ENCODE data around the gene GPR6. TPM values are rescaled to one million over a fixed set of nuclear protein-coding genes. Genes with fewer than 3 reads are reported as not detected.
A peak's percentile ranks its signal among the peaks of the same experiment; 100 is the strongest.

The GPR6 gene
- total and polyA plus RNA-seq, 2 donors = 0.05 TPM; not detected in 1

DNA sequence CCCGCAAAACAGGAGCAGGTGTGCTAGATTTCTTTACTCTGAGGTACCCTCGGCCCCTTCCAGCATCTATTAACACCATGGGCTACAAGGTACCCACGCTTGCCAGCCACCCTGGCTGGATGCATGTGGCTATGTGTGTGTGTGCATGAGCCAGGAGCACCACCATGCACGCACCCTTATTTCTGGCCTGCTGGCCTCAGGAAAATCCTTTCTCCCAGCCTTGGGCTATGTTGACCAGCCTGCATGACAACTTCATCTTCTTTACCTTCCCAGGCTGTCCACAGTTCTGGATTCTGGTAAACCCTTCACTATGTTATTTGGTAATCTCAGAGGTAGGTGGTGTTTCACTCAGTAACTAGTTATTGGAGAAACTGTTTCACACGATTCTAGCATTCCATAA is 40.4 kb downstream of the GPR6 start:
- DNase-seq (ENCODE audit: low read depth in 6 of 9, low spot score in 9 of 9) = no peak
- WGBS = 96% methylated on average over 5 of the region's 5 CpGs
- no peak overlapping the region for H3K4me3 ChIP-seq (ENCODE audit: low read length in 2 of 2)

DNA sequence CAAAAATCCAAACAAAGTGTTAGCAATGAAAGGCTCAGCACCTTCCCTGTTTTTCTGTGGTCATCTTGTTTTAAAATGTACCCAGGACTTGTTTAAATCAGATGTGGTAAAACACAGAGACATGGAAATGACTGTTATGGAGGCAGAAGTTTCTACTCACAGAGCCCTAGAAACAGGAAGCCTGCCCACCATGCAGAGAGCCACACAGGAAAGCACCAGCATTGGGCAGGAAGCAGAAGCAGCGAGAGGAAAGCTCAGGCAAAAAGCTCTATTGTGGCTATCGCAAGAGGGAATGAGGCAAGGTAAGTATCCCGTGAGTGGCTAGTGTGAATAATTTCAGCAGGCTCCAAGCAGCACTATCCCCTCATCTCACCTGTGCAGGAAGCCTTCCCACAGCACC is 42.8 kb downstream of the GPR6 start:
- Histone ChIP-seq H3K27me3 (ENCODE audit: control insufficient read depth in 2 of 2, insufficient read depth in 1 of 2, low read length in 1 of 2) (no peaks in the 10 kb centered on the region), H3K27ac (ENCODE audit: low read depth in 1 of 2, low read length in 1 of 2) (peak overlapping the region in 1 of 2 donors; percentile 31), H3K4me1 (ENCODE audit: control insufficient read depth in 2 of 2, insufficient read depth in 2 of 2, low read length in 2 of 2) (peaks cover 0 to 3% of the 10 kb centered on the region in 2 donors), H3K4me3 (ENCODE audit: low read length in 2 of 2) (no peak overlapping the region), H3K36me3 (ENCODE audit: control insufficient read depth in 2 of 2, insufficient read depth in 2 of 2, low read length in 1 of 2) (no peaks in the 10 kb centered on the region), H3K9me3 (ENCODE audit: control insufficient read depth in 2 of 2, insufficient read depth in 1 of 2, low read length in 1 of 2) (no peaks in the 10 kb centered on the region)
- DNase-seq (ENCODE audit: low read depth in 6 of 9, low spot score in 9 of 9) = peak in 8 of 9 donors; percentile 6 to 48 (median 13)
- 6% methylated on average over 3 of the region's 3 CpGs for WGBS

More for the DNA sequence above, 40.4 kb downstream of the GPR6 start:
- no peaks in the 10 kb centered on the region for H3K36me3 ChIP-seq (ENCODE audit: control insufficient read depth in 2 of 2, insufficient read depth in 2 of 2, low read length in 1 of 2)
- no peaks in the 10 kb centered on the region for H3K9me3 ChIP-seq (ENCODE audit: control insufficient read depth in 2 of 2, insufficient read depth in 1 of 2, low read length in 1 of 2)
- H3K27me3 ChIP-seq (ENCODE audit: control insufficient read depth in 2 of 2, insufficient read depth in 1 of 2, low read length in 1 of 2) = no peaks in the 10 kb centered on the region
- H3K27ac ChIP-seq (ENCODE audit: low read depth in 1 of 2, low read length in 1 of 2) = no peak overlapping the region
- peaks cover 0 to 3% of the 10 kb centered on the region in 2 donors for H3K4me1 ChIP-seq (ENCODE audit: control insufficient read depth in 2 of 2, insufficient read depth in 2 of 2, low read length in 2 of 2)

DNA sequence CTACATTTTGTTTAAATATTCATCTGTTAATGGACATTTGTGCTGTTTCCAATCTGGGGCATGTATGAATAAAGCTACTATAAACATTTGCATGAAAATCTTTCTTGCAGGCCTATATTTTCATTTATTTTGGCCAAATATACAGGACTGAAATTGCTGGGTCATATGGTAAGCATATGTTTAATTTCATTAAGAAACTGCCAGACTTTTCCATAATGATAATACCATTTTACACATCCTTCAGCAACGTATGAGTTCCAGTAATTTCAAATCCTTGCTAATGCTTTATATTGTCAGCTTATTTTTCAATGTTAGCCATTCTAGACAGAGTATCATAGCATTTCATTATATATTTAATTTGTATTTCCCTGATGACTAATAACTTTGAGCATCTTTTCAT is 51.0 kb downstream of the GPR6 start:
- H3K4me1 ChIP-seq (ENCODE audit: control insufficient read depth in 2 of 2, insufficient read depth in 2 of 2, low read length in 2 of 2) = no peaks in the 10 kb centered on the region
- H3K36me3 ChIP-seq (ENCODE audit: control insufficient read depth in 2 of 2, insufficient read depth in 2 of 2, low read length in 1 of 2) = no peaks in the 10 kb centered on the region
- no peaks in the 10 kb centered on the region for H3K27me3 ChIP-seq (ENCODE audit: control insufficient read depth in 2 of 2, insufficient read depth in 1 of 2, low read length in 1 of 2)
- no peaks in the 10 kb centered on the region for H3K9me3 ChIP-seq (ENCODE audit: control insufficient read depth in 2 of 2, insufficient read depth in 1 of 2, low read length in 1 of 2)
- WGBS = 96% methylated on average over 1 of the region's 1 CpG
- DNase-seq (ENCODE audit: low read depth in 6 of 9, low spot score in 9 of 9) = no peak
- H3K4me3 ChIP-seq (ENCODE audit: low read length in 2 of 2) = no peak overlapping the region
- no peak overlapping the region for H3K27ac ChIP-seq (ENCODE audit: low read depth in 1 of 2, low read length in 1 of 2)

Other genes with a start within 250 kb of the GPR6 start
- 2.1 TPM for gene WASF1, start 201.4 kb downstream of the GPR6 start, total RNA-seq
- 12.1 TPM for gene WASF1, start 201.4 kb downstream of the GPR6 start, polyA plus RNA-seq
- 26.8 TPM for gene CDC40, start 202.1 kb downstream of the GPR6 start, total RNA-seq
- gene CDC40, start 202.1 kb downstream of the GPR6 start, polyA plus RNA-seq = 17.6 TPM

Measured in thymus (tissue), 11 donors.